Upper lobe of right lung (tissue), 1 donor: ENCODE measurements around the gene CXCR5. TPM values are rescaled to one million over a fixed set of nuclear protein-coding genes. Genes with fewer than 3 reads are reported as not detected.

ENCODE experiments used
- ATAC-seq: fragments of 200-7000 bp; cut with Tn5 transposase; one replicate; pipeline ENCODE4 v1.9.1; 2020; ENCODE audit warnings: mild to moderate bottlenecking, moderate library complexity
- DNase-seq: peaks from one replicate; pipeline ENCODE4 v3.0.0-alpha.2; 2020
- H3K27ac ChIP-seq: fragments of 200-600 bp; one replicate; pipeline ENCODE4 v1.8.0; 2022
- H3K27me3 ChIP-seq: fragments of 200-600 bp; one replicate; pipeline ENCODE4 v1.8.0; 2022; ENCODE audit warnings: mild to moderate bottlenecking
- H3K36me3 ChIP-seq: fragments of 200-600 bp; one replicate; pipeline ENCODE4 v1.8.0; 2022
- H3K4me1 ChIP-seq: fragments of 200-600 bp; one replicate; pipeline ENCODE4 v1.8.0; 2022
- H3K4me3 ChIP-seq: fragments of 200-600 bp; one replicate; pipeline ENCODE4 v1.8.0; 2022; ENCODE audit warnings: mild to moderate bottlenecking
- H3K9me3 ChIP-seq: fragments of 200-600 bp; one replicate; pipeline ENCODE4 v1.8.0; 2022
- CTCF ChIP-seq: fragments of 200-600 bp; IDR thresholded peaks from one replicate; pipeline ENCODE4 v1.8.0; 2022; ENCODE audit warnings: antibody characterized with exemption
- intact Hi-C: fragments of 100-400 bp; cut with DNase I; formaldehyde crosslinking; loops from one replicate; pipeline ENCODE4 v1.11.0; 2022
- total RNA-seq: library from RNA; stranded (reverse); fragmentation: NEBNext Ultra II Directional; extraction: Animal tissue kit (Norgen Biotek cat#: 25700); gene quantifications from one replicate; pipeline ENCODE4 v1.2.1, GENCODE V29; 2021
- donor health status: DM: no; HTN: yes; CAD: no; lungs with severe emphysema.

Gene CXCR5
- total RNA-seq, 1 donor from 2014 or later = not detected

DNA sequence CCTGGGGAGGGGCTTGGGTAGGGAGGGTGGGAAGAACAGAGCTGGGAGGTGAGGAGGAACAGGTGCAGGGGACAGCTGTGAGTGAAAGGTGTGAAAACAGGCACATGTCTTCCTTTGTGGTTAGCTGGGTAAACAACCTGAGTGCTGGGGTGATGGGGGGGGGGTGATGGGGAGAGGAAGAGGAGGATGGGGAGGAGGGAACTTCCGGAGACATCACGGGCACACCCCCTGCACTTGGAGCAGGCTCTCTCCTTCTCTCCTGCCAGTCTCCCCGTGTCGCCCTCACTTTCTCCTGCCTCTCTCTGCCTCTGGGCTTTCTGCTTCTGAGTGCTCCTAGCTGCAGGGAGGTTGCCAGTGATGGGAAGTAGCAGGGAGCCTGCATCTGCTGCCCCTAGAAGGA, 8.8 kb downstream of the CXCR5 start:
- no peaks in the 10 kb centered on the region for H3K27me3 ChIP-seq
- TF ChIP-seq CTCF = no peak
- peaks cover 8% of the 10 kb centered on the region for H3K36me3 ChIP-seq
- peaks cover 26% of the 10 kb centered on the region for H3K4me1 ChIP-seq
- H3K9me3 ChIP-seq = no peaks in the 10 kb centered on the region
- no peak overlapping the region for H3K27ac ChIP-seq
- ATAC-seq = peak; percentile 26
- intact Hi-C loops = no loop called here
- no peak overlapping the region for H3K4me3 ChIP-seq
- DNase-seq = no peak

DNA sequence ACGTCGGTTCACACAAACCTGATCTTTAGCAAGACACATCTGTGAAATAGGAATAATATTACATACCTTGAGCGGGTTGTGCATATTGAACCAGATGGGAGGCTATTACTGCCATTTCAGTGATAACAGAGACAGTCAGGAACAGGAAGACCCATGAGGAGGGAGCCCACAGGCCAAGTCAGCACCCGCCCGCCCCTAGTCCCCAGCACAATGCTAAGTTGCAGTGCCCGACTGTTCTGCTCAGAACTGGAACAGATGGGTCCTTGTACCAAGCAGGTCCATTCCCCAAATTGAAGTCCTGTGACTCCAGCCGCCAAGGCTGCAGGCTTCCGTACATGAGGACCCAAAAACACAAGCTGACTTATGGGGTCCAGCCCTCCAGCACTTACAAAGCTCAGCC, 9.3 kb downstream of the CXCR5 start:
- no peak for DNase-seq
- Histone ChIP-seq H3K36me3 (peaks cover 8% of the 10 kb centered on the region), H3K27ac (no peak overlapping the region), H3K27me3 (no peaks in the 10 kb centered on the region), H3K4me1 (peaks cover 22% of the 10 kb centered on the region), H3K9me3 (no peaks in the 10 kb centered on the region), H3K4me3 (no peak overlapping the region)
- no peak for TF ChIP-seq CTCF
- ATAC-seq = no peak
- intact Hi-C loops = no loop called here

DNA sequence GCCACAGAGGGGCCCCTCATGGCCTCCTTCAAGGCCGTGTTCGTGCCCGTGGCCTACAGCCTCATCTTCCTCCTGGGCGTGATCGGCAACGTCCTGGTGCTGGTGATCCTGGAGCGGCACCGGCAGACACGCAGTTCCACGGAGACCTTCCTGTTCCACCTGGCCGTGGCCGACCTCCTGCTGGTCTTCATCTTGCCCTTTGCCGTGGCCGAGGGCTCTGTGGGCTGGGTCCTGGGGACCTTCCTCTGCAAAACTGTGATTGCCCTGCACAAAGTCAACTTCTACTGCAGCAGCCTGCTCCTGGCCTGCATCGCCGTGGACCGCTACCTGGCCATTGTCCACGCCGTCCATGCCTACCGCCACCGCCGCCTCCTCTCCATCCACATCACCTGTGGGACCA, 10.0 kb downstream of the CXCR5 start:
- DNase-seq (no peak), ATAC-seq (no peak)
- H3K4me3 ChIP-seq = no peak overlapping the region
- peaks cover 13% of the 10 kb centered on the region for H3K36me3 ChIP-seq
- no peaks in the 10 kb centered on the region for H3K27me3 ChIP-seq
- intact Hi-C loops = no loop called here
- no peaks in the 10 kb centered on the region for H3K9me3 ChIP-seq
- H3K27ac ChIP-seq = no peak overlapping the region
- TF ChIP-seq CTCF = no peak
- peaks cover 15% of the 10 kb centered on the region for H3K4me1 ChIP-seq

DNA sequence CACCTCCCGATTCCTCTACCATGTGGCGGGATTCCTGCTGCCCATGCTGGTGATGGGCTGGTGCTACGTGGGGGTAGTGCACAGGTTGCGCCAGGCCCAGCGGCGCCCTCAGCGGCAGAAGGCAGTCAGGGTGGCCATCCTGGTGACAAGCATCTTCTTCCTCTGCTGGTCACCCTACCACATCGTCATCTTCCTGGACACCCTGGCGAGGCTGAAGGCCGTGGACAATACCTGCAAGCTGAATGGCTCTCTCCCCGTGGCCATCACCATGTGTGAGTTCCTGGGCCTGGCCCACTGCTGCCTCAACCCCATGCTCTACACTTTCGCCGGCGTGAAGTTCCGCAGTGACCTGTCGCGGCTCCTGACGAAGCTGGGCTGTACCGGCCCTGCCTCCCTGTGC, 10.5 kb downstream of the CXCR5 start:
- Histone ChIP-seq H3K4me3 (no peak overlapping the region), H3K4me1 (peaks cover 9% of the 10 kb centered on the region), H3K9me3 (no peaks in the 10 kb centered on the region), H3K27me3 (no peaks in the 10 kb centered on the region), H3K27ac (no peak overlapping the region), H3K36me3 (peaks cover 17% of the 10 kb centered on the region)
- no peak for ATAC-seq
- no peak for TF ChIP-seq CTCF
- no peak for DNase-seq
- intact Hi-C loops = no loop called here

GRCh38 chr11:118895093-118896039, 11.7 kb downstream of the CXCR5 start:
- ATAC-seq (no peak), DNase-seq (no peak)
- Histone ChIP-seq H3K4me1 (no peaks in the 10 kb centered on the region), H3K9me3 (no peaks in the 10 kb centered on the region), H3K36me3 (peaks cover 28% of the 10 kb centered on the region), H3K4me3 (no peak overlapping the region), H3K27ac (no peak overlapping the region), H3K27me3 (no peaks in the 10 kb centered on the region)
- no peak for TF ChIP-seq CTCF
- intact Hi-C loops = no loop called here
